Mesendoderm (in vitro differentiated cells): ENCODE results near the gene SERTM2.

Source experiments
- DNase-seq: peaks from one replicate; pipeline ENCODE4 v3.0.0; 2013
- H2AK5ac ChIP-seq: 2 replicates; pipeline ENCODE4 v1.6.1; 2013; ENCODE audit warnings: low read length, inconsistent platforms
- H2BK120ac ChIP-seq: 2 replicates; pipeline ENCODE4 v1.6.1; 2013; ENCODE audit warnings: low read depth, mild to moderate bottlenecking, low read length, moderate library complexity, mixed read lengths
- H2BK15ac ChIP-seq: replicated peaks from 2 replicates; pipeline ENCODE4 v1.6.1; 2013; ENCODE audit warnings: low read depth, mild to moderate bottlenecking, moderate library complexity
- H2BK5ac ChIP-seq: 2 replicates; pipeline ENCODE4 v1.6.1; 2013; ENCODE audit warnings: low read length, inconsistent platforms
- H3K18ac ChIP-seq: 2 replicates; pipeline ENCODE4 v1.6.1; 2013; ENCODE audit warnings: mild to moderate bottlenecking, low read length, mixed read lengths
- H3K23ac ChIP-seq: one replicate; pipeline ENCODE4 v1.6.1; 2013; ENCODE audit warnings: low read length
- H3K27ac ChIP-seq: 2 replicates; pipeline ENCODE4 v1.5.1; 2013; ENCODE audit warnings: low read depth, mild to moderate bottlenecking, inconsistent platforms, low read length, moderate library complexity
- H3K27me3 ChIP-seq: 2 replicates; pipeline ENCODE4 v1.6.1; 2013; ENCODE audit warnings: low read length, control low read depth, mild to moderate bottlenecking, inconsistent platforms; ENCODE audit not compliant: insufficient read depth, poor library complexity
- H3K36me3 ChIP-seq: 2 replicates; pipeline ENCODE4 v1.6.1; 2013; ENCODE audit warnings: low read length, inconsistent platforms; ENCODE audit not compliant: control insufficient read depth, insufficient read depth
- H3K4ac ChIP-seq: one replicate; pipeline ENCODE4 v1.6.1; 2013; ENCODE audit warnings: low read depth, mild to moderate bottlenecking, low read length, moderate library complexity
- H3K4me1 ChIP-seq: 2 replicates; pipeline ENCODE4 v1.6.1; 2013; ENCODE audit warnings: low read depth, low read length, inconsistent platforms; ENCODE audit not compliant: control insufficient read depth
- H3K4me2 ChIP-seq: 2 replicates; pipeline ENCODE4 v1.6.1; 2013; ENCODE audit warnings: low read length
- H3K4me3 ChIP-seq: 2 replicates; pipeline ENCODE4 v1.5.1; 2013; ENCODE audit warnings: mild to moderate bottlenecking, low read length
- H3K56ac ChIP-seq: one replicate; pipeline ENCODE4 v1.6.1; 2013; ENCODE audit warnings: low read length
- H3K79me1 ChIP-seq: 2 replicates; pipeline ENCODE4 v1.6.1; 2013; ENCODE audit warnings: low read length, inconsistent platforms
- H3K79me2 ChIP-seq: 2 replicates; pipeline ENCODE4 v1.6.1; 2013; ENCODE audit warnings: mild to moderate bottlenecking, low read length; ENCODE audit not compliant: control insufficient read depth, insufficient read depth
- H3K9ac ChIP-seq: 2 replicates; pipeline ENCODE4 v1.6.1; 2013; ENCODE audit warnings: low read length, inconsistent platforms
- H4K5ac ChIP-seq: one replicate; pipeline ENCODE4 v1.6.1; 2013; ENCODE audit warnings: low read length
- H4K8ac ChIP-seq: one replicate; pipeline ENCODE4 v1.6.1; 2013; ENCODE audit warnings: low read depth, mild to moderate bottlenecking, control low read depth, low read length, moderate library complexity
- WGBS: extraction: QIAGEN DNeasy Blood & Tissue Kit; methylation state at CpG from one replicate; pipeline ENCODE4 v1.1.7; 2013; ENCODE audit warnings: low lambda C conversion rate, missing lambda C conversion rate; ENCODE audit not compliant: insufficient coverage; ENCODE audit errors: extremely low coverage; 5-methylcytosine and 5-hydroxymethylcytosine counted together

SERTM2 gene

GRCh38 chrX:111561851-111562250, 50.4 kb downstream of the SERTM2 start:
- H3K4me1 ChIP-seq = no peaks in the 10 kb centered on the region
- no peak overlapping the region for H2BK5ac ChIP-seq
- DNase-seq = no peak
- no peak overlapping the region for H2AK5ac ChIP-seq
- no peak overlapping the region for H4K8ac ChIP-seq
- no peak overlapping the region for H4K5ac ChIP-seq
- H3K4me3 ChIP-seq = no peak overlapping the region
- no peak overlapping the region for H3K27ac ChIP-seq
- H3K4me2 ChIP-seq = no peak overlapping the region
- WGBS = no CpG with 5 or more reads among the region's 1 CpG
- H3K9ac ChIP-seq = no peak overlapping the region
- no peaks in the 10 kb centered on the region for H3K79me2 ChIP-seq
- H2BK15ac ChIP-seq = no peak overlapping the region
- H3K23ac ChIP-seq = no peak overlapping the region
- no peak overlapping the region for H3K56ac ChIP-seq
- no peak overlapping the region for H2BK120ac ChIP-seq
- no peak overlapping the region for H3K18ac ChIP-seq
- H3K4ac ChIP-seq = no peak overlapping the region
- no peaks in the 10 kb centered on the region for H3K79me1 ChIP-seq
- H3K36me3 ChIP-seq = no peaks in the 10 kb centered on the region
- no peaks in the 10 kb centered on the region for H3K27me3 ChIP-seq

- no peak overlapping the region for H2BK120ac ChIP-seq
- H3K36me3 ChIP-seq = no peaks in the 10 kb centered on the region
- no CpG with 5 or more reads among the region's 6 CpGs for WGBS
These were observed 56.3 kb downstream of the SERTM2 start for GRCh38 chrX:111567542-111568255.

GRCh38 chrX:111568354-111568753, 56.9 kb downstream of the SERTM2 start:
- no CpG with 5 or more reads among the region's 4 CpGs for WGBS
- peak; percentile 67 for DNase-seq
- no peak overlapping the region for H4K5ac ChIP-seq
- no peak overlapping the region for H3K4ac ChIP-seq
- no peak overlapping the region for H3K27ac ChIP-seq
- H3K23ac ChIP-seq = no peak overlapping the region
- H4K8ac ChIP-seq = no peak overlapping the region
- H3K27me3 ChIP-seq = no peaks in the 10 kb centered on the region
- H2BK15ac ChIP-seq = no peak overlapping the region
- H3K18ac ChIP-seq = no peak overlapping the region
- H3K79me1 ChIP-seq = no peaks in the 10 kb centered on the region
- no peak overlapping the region for H3K56ac ChIP-seq
- H3K4me1 ChIP-seq = no peaks in the 10 kb centered on the region
- no peaks in the 10 kb centered on the region for H3K79me2 ChIP-seq
- H3K4me3 ChIP-seq = no peak overlapping the region
- H3K4me2 ChIP-seq = no peak overlapping the region
- H2AK5ac ChIP-seq = no peak overlapping the region
- H2BK120ac ChIP-seq = no peak overlapping the region
- no peak overlapping the region for H2BK5ac ChIP-seq
- H3K9ac ChIP-seq = no peak overlapping the region
- no peaks in the 10 kb centered on the region for H3K36me3 ChIP-seq

More at GRCh38 chrX:111567542-111568255, 56.3 kb downstream of the SERTM2 start:
- Histone ChIP-seq H3K4me2 (no peak overlapping the region), H2BK15ac (no peak overlapping the region), H2AK5ac (no peak overlapping the region), H4K8ac (no peak overlapping the region), H3K27ac (no peak overlapping the region), H3K18ac (no peak overlapping the region), H3K4me1 (no peaks in the 10 kb centered on the region), H3K27me3 (no peaks in the 10 kb centered on the region), H4K5ac (no peak overlapping the region), H3K4me3 (no peak overlapping the region), H3K9ac (no peak overlapping the region), H3K23ac (no peak overlapping the region), H2BK5ac (no peak overlapping the region), H3K56ac (no peak overlapping the region), H3K79me1 (no peaks in the 10 kb centered on the region), H3K4ac (no peak overlapping the region), H3K79me2 (no peaks in the 10 kb centered on the region)
- DNase-seq = no peak

GRCh38 chrX:111568817-111569216, 57.4 kb downstream of the SERTM2 start:
- no peak overlapping the region for H4K5ac ChIP-seq
- no peak overlapping the region for H3K4me3 ChIP-seq
- no peak overlapping the region for H3K4ac ChIP-seq
- H2AK5ac ChIP-seq = no peak overlapping the region
- H3K27ac ChIP-seq = no peak overlapping the region
- WGBS = no CpG with 5 or more reads among the region's 1 CpG
- no peak overlapping the region for H2BK120ac ChIP-seq
- no peak overlapping the region for H3K4me2 ChIP-seq
- no peak overlapping the region for H3K56ac ChIP-seq
- no peaks in the 10 kb centered on the region for H3K79me2 ChIP-seq
- DNase-seq = no peak
- H3K4me1 ChIP-seq = no peaks in the 10 kb centered on the region
- no peak overlapping the region for H4K8ac ChIP-seq
- no peaks in the 10 kb centered on the region for H3K36me3 ChIP-seq
- H3K18ac ChIP-seq = no peak overlapping the region
- no peak overlapping the region for H3K9ac ChIP-seq
- no peak overlapping the region for H2BK15ac ChIP-seq
- H3K27me3 ChIP-seq = no peaks in the 10 kb centered on the region
- no peaks in the 10 kb centered on the region for H3K79me1 ChIP-seq
- H2BK5ac ChIP-seq = no peak overlapping the region
- H3K23ac ChIP-seq = no peak overlapping the region
